ENCODE data around the gene SLC8A2. TPM values are rescaled to one million over a fixed set of nuclear protein-coding genes. Genes with fewer than 3 reads are reported as not detected.
A peak's percentile ranks its signal among the peaks of the same experiment; 100 is the strongest.

The SLC8A2 gene
- total and polyA plus RNA-seq, 4 donors: 3.2 to 37.5 (median 23.4) TPM

DNA sequence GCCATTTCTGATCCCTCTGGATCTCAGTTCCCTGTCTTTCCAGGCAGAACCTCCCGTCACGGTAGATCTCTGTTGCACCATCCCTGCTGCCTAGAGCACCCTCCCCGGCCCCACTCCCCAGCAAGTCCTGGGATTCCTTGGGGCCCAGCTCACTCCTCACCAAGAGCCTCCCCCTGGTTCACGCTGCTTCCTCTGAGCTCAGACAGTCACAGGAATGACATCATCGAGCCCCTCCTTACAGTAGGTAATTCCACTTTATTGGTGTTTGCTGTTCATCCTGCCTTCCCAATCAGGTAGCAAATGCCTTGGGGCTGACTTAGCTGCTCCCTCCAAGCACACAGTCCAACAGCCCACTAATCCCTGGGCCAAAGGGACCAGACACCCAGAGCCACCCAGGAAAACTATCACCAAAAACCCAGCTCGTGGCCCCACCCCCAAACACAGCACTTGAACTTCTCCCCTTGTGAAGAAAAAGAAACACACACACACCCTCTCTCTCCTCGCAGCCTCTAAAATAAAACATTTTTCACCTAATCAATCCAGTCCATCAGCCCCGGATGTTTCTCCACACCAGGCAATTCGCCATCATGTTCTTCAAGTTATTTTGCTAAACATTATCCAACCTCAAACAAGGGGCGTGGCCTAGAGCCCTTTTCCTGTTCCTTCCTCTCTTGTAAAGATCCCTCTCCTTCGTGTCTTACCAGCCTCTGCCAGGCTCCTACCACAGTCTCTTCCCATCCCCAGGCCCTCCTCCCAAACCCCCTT lies 40.7 kb upstream of the SLC8A2 start:
- Histone ChIP-seq H3K4me1 (ENCODE audit: control insufficient read depth, insufficient read depth, low read length) (peaks cover 74% of the 10 kb centered on the region), H3K4me3 (ENCODE audit: low read depth, low read length) (no peak overlapping the region), H3K36me3 (ENCODE audit: control insufficient read depth, insufficient read depth, low read length) (peaks cover 27% of the 10 kb centered on the region), H3K9me3 (ENCODE audit: control insufficient read depth, insufficient read depth, low read length) (no peaks in the 10 kb centered on the region), H3K27me3 (ENCODE audit: control insufficient read depth, insufficient read depth, low read length) (no peaks in the 10 kb centered on the region), H3K27ac (ENCODE audit: low read depth, low read length) (no peak overlapping the region)
- no peak for DNase-seq (ENCODE audit: low read depth in 4 of 6, low spot score in 6 of 6)
- 87% methylated on average over 11 of the region's 11 CpGs for WGBS (ENCODE audit: insufficient coverage)

DNA sequence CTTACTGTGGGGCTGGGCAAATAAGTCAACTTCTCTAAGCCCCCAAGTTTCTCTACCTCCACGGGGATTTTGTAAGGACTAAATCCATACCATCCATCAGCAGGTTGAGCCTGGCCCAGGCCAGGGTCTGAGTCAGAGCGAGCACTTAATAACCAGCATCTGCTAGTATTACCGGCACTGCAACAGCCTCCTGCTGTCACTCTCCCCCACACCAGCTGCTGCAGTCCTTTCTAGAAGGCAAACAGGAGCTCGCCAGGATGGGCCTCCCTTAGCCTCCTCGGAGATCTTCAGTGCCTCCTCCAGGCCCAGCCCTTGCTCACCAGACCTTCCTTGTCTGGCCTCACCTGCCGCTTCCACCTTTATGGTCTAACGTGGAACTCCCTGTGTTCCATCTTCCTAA lies 40.0 kb upstream of the SLC8A2 start:
- no peaks in the 10 kb centered on the region for H3K27me3 ChIP-seq (ENCODE audit: control insufficient read depth, insufficient read depth, low read length)
- no peak overlapping the region for H3K4me3 ChIP-seq (ENCODE audit: low read depth, low read length)
- no peak for DNase-seq (ENCODE audit: low read depth in 4 of 6, low spot score in 6 of 6)
- no peaks in the 10 kb centered on the region for H3K9me3 ChIP-seq (ENCODE audit: control insufficient read depth, insufficient read depth, low read length)
- WGBS (ENCODE audit: insufficient coverage): 73% methylated on average over 7 of the region's 7 CpGs
- peaks cover 33% of the 10 kb centered on the region for H3K36me3 ChIP-seq (ENCODE audit: control insufficient read depth, insufficient read depth, low read length)
- no peak overlapping the region for H3K27ac ChIP-seq (ENCODE audit: low read depth, low read length)
- peaks cover 81% of the 10 kb centered on the region for H3K4me1 ChIP-seq (ENCODE audit: control insufficient read depth, insufficient read depth, low read length)

DNA sequence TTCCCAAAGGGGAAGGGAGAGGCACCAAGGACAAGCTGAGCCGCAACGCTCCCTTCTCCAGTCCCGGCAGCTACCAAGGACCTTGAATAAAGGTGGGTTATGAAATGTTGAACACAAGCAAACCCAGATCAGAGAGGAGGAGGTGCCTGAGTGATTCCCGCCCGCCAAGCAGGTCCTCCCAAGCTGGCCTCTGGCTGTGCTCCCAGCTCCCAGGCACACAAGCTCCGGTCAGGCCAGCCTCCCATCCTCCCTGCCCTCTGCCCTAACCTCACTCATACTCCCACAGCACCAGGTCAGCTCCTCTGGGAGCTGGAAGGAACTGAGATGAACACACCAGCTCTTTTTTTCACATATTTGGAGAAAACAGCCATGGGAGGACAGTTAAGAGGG lies 39.4 kb upstream of the SLC8A2 start:
- Histone ChIP-seq H3K4me3 (ENCODE audit: low read depth, low read length) (no peak overlapping the region), H3K27me3 (ENCODE audit: control insufficient read depth, insufficient read depth, low read length) (no peaks in the 10 kb centered on the region), H3K36me3 (ENCODE audit: control insufficient read depth, insufficient read depth, low read length) (peaks cover 39% of the 10 kb centered on the region), H3K4me1 (ENCODE audit: control insufficient read depth, insufficient read depth, low read length) (peaks cover 83% of the 10 kb centered on the region), H3K27ac (ENCODE audit: low read depth, low read length) (no peak overlapping the region), H3K9me3 (ENCODE audit: control insufficient read depth, insufficient read depth, low read length) (no peaks in the 10 kb centered on the region)
- 96% methylated on average over 4 of the region's 6 CpGs for WGBS (ENCODE audit: insufficient coverage)
- no peak for DNase-seq (ENCODE audit: low read depth in 4 of 6, low spot score in 6 of 6)

GRCh38 chr19:47510516-47511127 lies 38.9 kb upstream of the SLC8A2 start:
- H3K27ac ChIP-seq (ENCODE audit: low read depth, low read length): peak overlapping the region; percentile 61
- peaks cover 78% of the 10 kb centered on the region for H3K4me1 ChIP-seq (ENCODE audit: control insufficient read depth, insufficient read depth, low read length)
- H3K9me3 ChIP-seq (ENCODE audit: control insufficient read depth, insufficient read depth, low read length): no peaks in the 10 kb centered on the region
- DNase-seq (ENCODE audit: low read depth in 4 of 6, low spot score in 6 of 6): no peak
- H3K27me3 ChIP-seq (ENCODE audit: control insufficient read depth, insufficient read depth, low read length): no peaks in the 10 kb centered on the region
- no peak overlapping the region for H3K4me3 ChIP-seq (ENCODE audit: low read depth, low read length)
- H3K36me3 ChIP-seq (ENCODE audit: control insufficient read depth, insufficient read depth, low read length): peaks cover 43% of the 10 kb centered on the region
- WGBS (ENCODE audit: insufficient coverage): 78% methylated on average over 11 of the region's 12 CpGs

DNA sequence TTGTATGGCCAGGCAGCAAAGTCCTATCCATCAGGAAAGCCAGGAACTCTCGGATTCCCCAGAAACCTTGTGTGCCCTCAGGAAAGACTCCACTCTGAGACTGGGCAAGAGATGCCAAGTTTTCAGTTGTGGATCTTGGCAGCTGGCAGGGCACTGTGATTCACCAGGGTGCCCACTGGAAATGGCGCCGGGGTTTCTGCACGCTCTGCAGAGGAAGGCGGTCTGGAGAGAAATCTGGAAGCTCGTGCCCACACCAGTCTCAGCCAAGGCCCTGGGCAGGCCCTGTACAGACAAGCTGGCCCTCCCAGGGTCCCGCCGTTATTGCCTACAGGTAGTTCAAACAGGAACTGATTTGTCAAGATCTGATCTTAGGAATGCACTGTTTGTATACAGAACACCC lies 38.3 kb upstream of the SLC8A2 start:
- H3K27ac ChIP-seq (ENCODE audit: low read depth, low read length): peak overlapping the region; percentile 61
- 55% methylated on average over 6 of the region's 8 CpGs for WGBS (ENCODE audit: insufficient coverage)
- no peak overlapping the region for H3K4me3 ChIP-seq (ENCODE audit: low read depth, low read length)
- no peaks in the 10 kb centered on the region for H3K27me3 ChIP-seq (ENCODE audit: control insufficient read depth, insufficient read depth, low read length)
- peaks cover 76% of the 10 kb centered on the region for H3K4me1 ChIP-seq (ENCODE audit: control insufficient read depth, insufficient read depth, low read length)
- peaks cover 45% of the 10 kb centered on the region for H3K36me3 ChIP-seq (ENCODE audit: control insufficient read depth, insufficient read depth, low read length)
- DNase-seq (ENCODE audit: low read depth in 4 of 6, low spot score in 6 of 6): peak in 1 of 6 donors; percentile 63
- H3K9me3 ChIP-seq (ENCODE audit: control insufficient read depth, insufficient read depth, low read length): no peaks in the 10 kb centered on the region

GRCh38 chr19:47509170-47509847 lies 37.6 kb upstream of the SLC8A2 start:
- H3K4me3 ChIP-seq (ENCODE audit: low read depth, low read length): no peak overlapping the region
- H3K9me3 ChIP-seq (ENCODE audit: control insufficient read depth, insufficient read depth, low read length): no peaks in the 10 kb centered on the region
- DNase-seq (ENCODE audit: low read depth in 4 of 6, low spot score in 6 of 6): no peak
- no peaks in the 10 kb centered on the region for H3K27me3 ChIP-seq (ENCODE audit: control insufficient read depth, insufficient read depth, low read length)
- H3K4me1 ChIP-seq (ENCODE audit: control insufficient read depth, insufficient read depth, low read length): peaks cover 71% of the 10 kb centered on the region
- H3K27ac ChIP-seq (ENCODE audit: low read depth, low read length): no peak overlapping the region
- WGBS (ENCODE audit: insufficient coverage): 88% methylated on average over 18 of the region's 20 CpGs
- peaks cover 45% of the 10 kb centered on the region for H3K36me3 ChIP-seq (ENCODE audit: control insufficient read depth, insufficient read depth, low read length)

DNA sequence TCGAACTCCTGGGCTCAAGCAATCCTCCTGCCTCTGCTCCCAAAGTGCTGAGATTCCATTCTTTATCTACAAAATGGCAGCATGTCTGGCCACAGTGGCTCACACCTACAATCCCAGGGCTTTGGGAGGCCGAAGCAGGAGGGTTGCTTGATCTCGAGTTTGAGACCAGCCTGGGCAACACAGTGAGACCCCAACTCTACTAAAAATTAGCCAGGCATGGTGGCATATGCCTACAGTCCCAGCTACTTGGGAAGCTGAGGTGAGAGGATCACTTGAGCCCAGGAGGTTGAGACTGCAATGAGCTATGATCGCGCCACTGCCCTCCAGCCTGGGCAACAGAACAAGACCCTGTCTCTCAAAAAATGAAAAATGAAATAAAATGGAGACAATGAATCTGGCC lies 37.0 kb upstream of the SLC8A2 start:
- Histone ChIP-seq H3K36me3 (ENCODE audit: control insufficient read depth, insufficient read depth, low read length) (peaks cover 49% of the 10 kb centered on the region), H3K9me3 (ENCODE audit: control insufficient read depth, insufficient read depth, low read length) (no peaks in the 10 kb centered on the region), H3K27me3 (ENCODE audit: control insufficient read depth, insufficient read depth, low read length) (no peaks in the 10 kb centered on the region), H3K4me1 (ENCODE audit: control insufficient read depth, insufficient read depth, low read length) (peaks cover 65% of the 10 kb centered on the region), H3K4me3 (ENCODE audit: low read depth, low read length) (no peak overlapping the region), H3K27ac (ENCODE audit: low read depth, low read length) (no peak overlapping the region)
- 100% methylated on average over 1 of the region's 5 CpGs for WGBS (ENCODE audit: insufficient coverage)
- DNase-seq (ENCODE audit: low read depth in 4 of 6, low spot score in 6 of 6): no peak

- H3K4me3 ChIP-seq (ENCODE audit: low read depth, low read length): no peak overlapping the region
- H3K4me1 ChIP-seq (ENCODE audit: control insufficient read depth, insufficient read depth, low read length): peaks cover 59% of the 10 kb centered on the region
Measured at GRCh38 chr19:47507924-47508553, 36.3 kb upstream of the SLC8A2 start.

GRCh38 chr19:47507012-47507411 lies 35.3 kb upstream of the SLC8A2 start:
- DNase-seq (ENCODE audit: low read depth in 4 of 6, low spot score in 6 of 6): peak in 1 of 6 donors; percentile 82
- no peak overlapping the region for H3K4me3 ChIP-seq (ENCODE audit: low read depth, low read length)
- whole genome bisulfite sequencing (ENCODE audit: insufficient coverage): 74% methylated on average over 3 of the region's 6 CpGs

More at GRCh38 chr19:47507924-47508553, 36.3 kb upstream of the SLC8A2 start:
- peak in 2 of 6 donors; percentile 54 to 80 for DNase-seq (ENCODE audit: low read depth in 4 of 6, low spot score in 6 of 6)
- Histone ChIP-seq H3K36me3 (ENCODE audit: control insufficient read depth, insufficient read depth, low read length) (peaks cover 54% of the 10 kb centered on the region), H3K27me3 (ENCODE audit: control insufficient read depth, insufficient read depth, low read length) (no peaks in the 10 kb centered on the region), H3K27ac (ENCODE audit: low read depth, low read length) (no peak overlapping the region), H3K9me3 (ENCODE audit: control insufficient read depth, insufficient read depth, low read length) (no peaks in the 10 kb centered on the region)
- 56% methylated on average over 10 of the region's 11 CpGs for WGBS (ENCODE audit: insufficient coverage)

More at GRCh38 chr19:47507012-47507411, 35.3 kb upstream of the SLC8A2 start:
- Histone ChIP-seq H3K9me3 (ENCODE audit: control insufficient read depth, insufficient read depth, low read length) (no peaks in the 10 kb centered on the region), H3K36me3 (ENCODE audit: control insufficient read depth, insufficient read depth, low read length) (peaks cover 56% of the 10 kb centered on the region), H3K27me3 (ENCODE audit: control insufficient read depth, insufficient read depth, low read length) (no peaks in the 10 kb centered on the region), H3K27ac (ENCODE audit: low read depth, low read length) (no peak overlapping the region), H3K4me1 (ENCODE audit: control insufficient read depth, insufficient read depth, low read length) (peaks cover 49% of the 10 kb centered on the region)
